CD4-positive, alpha-beta memory T cell (primary cell): Measurements from ENCODE around the gene HABP2. TPM values are rescaled to one million over a fixed set of nuclear protein-coding genes. Genes with fewer than 3 reads are reported as not detected.

Source experiments
- CTCF ChIA-PET: fragments of 350-600 bp; sonication (Branson Sonifier 250); formaldehyde crosslinking; loops from one replicate; lab custom pipeline; 2021; ENCODE audit warnings: inconsistent platforms; ENCODE audit not compliant: partially characterized antibody; lab: Charles Lee
- POLR2A ChIA-PET: fragments of 350-600 bp; sonication (Branson Sonifier 250); formaldehyde crosslinking; loops from one replicate; lab custom pipeline; 2021; ENCODE audit not compliant: partially characterized antibody; lab: Charles Lee
- DNase-seq, 5 donors: peaks; one replicate each; pipeline versions ENCODE4 v3.0.0 to v3.0.0-alpha.2; 2020 to 2022; ENCODE audit warnings: mixed read lengths in 1 of 5
- H3K27ac ChIP-seq: one replicate; pipeline ENCODE4 v1.7.0; 2013; ENCODE audit warnings: low read depth, low read length
- H3K27me3 ChIP-seq: 2 replicates; pipeline ENCODE4 v1.7.0; 2013; ENCODE audit warnings: mild to moderate bottlenecking, low read length, moderate library complexity; ENCODE audit not compliant: insufficient read depth
- H3K36me3 ChIP-seq: 2 replicates; pipeline ENCODE4 v1.7.0; 2013; ENCODE audit warnings: mild to moderate bottlenecking, low read length, moderate library complexity; ENCODE audit not compliant: insufficient read depth
- H3K4me1 ChIP-seq: 2 replicates; pipeline ENCODE4 v1.7.0; 2013; ENCODE audit warnings: mild to moderate bottlenecking, low read length, moderate library complexity; ENCODE audit not compliant: insufficient read depth
- H3K4me3 ChIP-seq, 2 donors: one replicate each; pipeline ENCODE4 v1.7.0; 2013; ENCODE audit warnings: low read length in 2 of 2, mild to moderate bottlenecking in 1 of 2
- H3K9me3 ChIP-seq, 2 donors: one replicate each; pipeline ENCODE4 v1.7.0; 2013; ENCODE audit warnings: low read length in 2 of 2, control low read depth in 1 of 2; ENCODE audit not compliant: control insufficient read depth in 1 of 2
- H3K27ac Mint-ChIP-seq, 7 donors: one replicate each; pipeline ENCODE4 v1.8.0; 2020 to 2021; ENCODE audit warnings: mixed read lengths in 7 of 7, mild to moderate bottlenecking in 6 of 7, inconsistent platforms in 3 of 7, moderate library complexity in 3 of 7
- H3K27me3 Mint-ChIP-seq, 2 donors: one replicate each; pipeline ENCODE4 v1.8.0; 2020 to 2021; ENCODE audit warnings: mixed read lengths in 2 of 2
- H3K36me3 Mint-ChIP-seq, 2 donors: one replicate each; pipeline ENCODE4 v1.8.0; 2020 to 2021; ENCODE audit warnings: mixed read lengths in 2 of 2, inconsistent platforms in 1 of 2, mild to moderate bottlenecking in 1 of 2
- H3K4me1 Mint-ChIP-seq, 4 donors: one replicate each; pipeline ENCODE4 v1.8.0; 2020 to 2021; ENCODE audit warnings: mixed read lengths in 4 of 4, mild to moderate bottlenecking in 1 of 4
- H3K4me3 Mint-ChIP-seq, 8 donors: one replicate each; pipeline ENCODE4 v1.8.0; 2020 to 2021; ENCODE audit warnings: mixed read lengths in 8 of 8, mild to moderate bottlenecking in 7 of 8, moderate library complexity in 6 of 8, inconsistent platforms in 3 of 8
- H3K9me3 Mint-ChIP-seq, 8 donors: one replicate each; pipeline ENCODE4 v1.8.0; 2020 to 2021; ENCODE audit warnings: mixed read lengths in 8 of 8, mild to moderate bottlenecking in 5 of 8, inconsistent platforms in 3 of 8, moderate library complexity in 1 of 8
- intact Hi-C: fragments of 100-400 bp; cut with micrococcal nuclease; formaldehyde crosslinking; loops from one replicate; pipeline ENCODE4 v1.15.1; 2023
- polyA plus RNA-seq, 2 donors: library from polyadenylated mRNA; unstranded; fragments of 300-500 nt; fragmentation: Illumina TruSeq; gene quantifications; one replicate each; pipeline ENCODE4 v1.2.3, GENCODE V29; 2021
- total RNA-seq, 2 experiments: library from RNA; stranded (reverse); gene quantifications; one replicate each; pipeline ENCODE4 v1.2.3, GENCODE V29; 2021

The HABP2 gene
- total and polyA plus RNA-seq, 4 experiments from 2014 or later: not detected

DNA sequence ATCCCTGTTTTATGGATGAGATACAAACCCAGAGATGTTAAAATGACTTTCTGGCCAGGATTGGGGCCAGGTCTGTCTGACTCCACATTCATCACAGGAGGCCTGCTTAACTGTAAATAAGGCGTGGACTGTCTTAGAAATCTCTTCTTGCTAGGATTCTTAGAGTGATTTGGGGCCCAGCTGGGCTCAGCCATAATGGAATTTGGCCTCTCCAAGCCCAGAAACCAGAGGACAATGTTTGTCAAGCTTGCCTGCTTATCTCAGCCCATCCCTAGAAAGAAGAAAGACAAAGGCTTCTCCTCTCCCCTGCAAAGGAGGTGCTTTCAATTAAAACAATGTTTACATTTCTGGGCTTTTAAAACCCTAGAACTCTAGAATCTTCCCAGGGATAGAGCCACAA, 2.9 kb downstream of the HABP2 start:
- no peaks in the 10 kb centered on the region for H3K36me3 ChIP-seq
- no peaks in the 10 kb centered on the region for H3K9me3 ChIP-seq
- DNase-seq: no peak
- H3K36me3 Mint-ChIP-seq: no peaks in the 10 kb centered on the region
- no peak overlapping the region for H3K4me3 ChIP-seq
- no peak overlapping the region for H3K27ac ChIP-seq
- H3K4me1 Mint-ChIP-seq: no peaks in the 10 kb centered on the region
- POLR2A ChIA-PET: no interaction called here
- H3K27me3 ChIP-seq: no peaks in the 10 kb centered on the region
- intact Hi-C loops: no loop called here
- no peaks in the 10 kb centered on the region for H3K9me3 Mint-ChIP-seq
- no peaks in the 10 kb centered on the region for H3K4me1 ChIP-seq
- H3K27me3 Mint-ChIP-seq: peaks cover 9 to 20% of the 10 kb centered on the region in 2 donors
- H3K4me3 Mint-ChIP-seq: no peak overlapping the region
- no peak overlapping the region for H3K27ac Mint-ChIP-seq
- CTCF ChIA-PET: interaction anchor here (1.1 kb wide), 1 partner anchor 19 kb away, joined by 3 read pairs; no protein-coding TSS in a partner anchor

DNA sequence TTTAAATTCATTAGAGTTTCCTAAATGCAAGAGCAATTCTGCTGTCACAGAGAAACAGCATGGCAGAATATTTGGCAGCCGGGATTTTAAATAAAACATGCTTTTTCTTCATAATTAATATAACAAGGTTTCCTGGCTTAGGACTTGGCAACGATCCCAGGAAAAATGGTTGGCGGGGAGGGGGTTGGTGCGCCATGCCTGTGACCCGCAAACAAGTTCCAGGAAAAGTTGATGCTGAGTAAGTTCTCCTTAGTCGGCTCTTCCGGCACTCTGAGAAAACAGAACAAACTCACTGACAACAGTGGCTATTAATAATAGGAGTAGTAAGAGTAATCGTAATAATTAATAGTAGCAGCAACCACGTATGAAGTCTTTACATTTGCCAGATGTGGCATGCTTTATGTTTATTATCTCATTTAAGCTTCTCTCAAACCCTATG, 4.6 kb downstream of the HABP2 start:
- H3K27me3 ChIP-seq: no peaks in the 10 kb centered on the region
- peaks cover 9 to 18% of the 10 kb centered on the region in 2 donors for H3K27me3 Mint-ChIP-seq
- no peaks in the 10 kb centered on the region for H3K9me3 ChIP-seq
- H3K36me3 Mint-ChIP-seq: no peaks in the 10 kb centered on the region
- no peak for DNase-seq
- H3K27ac ChIP-seq: no peak overlapping the region
- POLR2A ChIA-PET: no interaction called here
- no peaks in the 10 kb centered on the region for H3K4me1 Mint-ChIP-seq
- H3K4me1 ChIP-seq: no peaks in the 10 kb centered on the region
- H3K36me3 ChIP-seq: no peaks in the 10 kb centered on the region
- intact Hi-C loops: no loop called here
- peak overlapping the region in 1 of 8 donors; percentile 29 for H3K4me3 Mint-ChIP-seq
- no peak overlapping the region for H3K27ac Mint-ChIP-seq
- CTCF ChIA-PET: no interaction called here
- no peaks in the 10 kb centered on the region for H3K9me3 Mint-ChIP-seq
- H3K4me3 ChIP-seq: no peak overlapping the region

DNA sequence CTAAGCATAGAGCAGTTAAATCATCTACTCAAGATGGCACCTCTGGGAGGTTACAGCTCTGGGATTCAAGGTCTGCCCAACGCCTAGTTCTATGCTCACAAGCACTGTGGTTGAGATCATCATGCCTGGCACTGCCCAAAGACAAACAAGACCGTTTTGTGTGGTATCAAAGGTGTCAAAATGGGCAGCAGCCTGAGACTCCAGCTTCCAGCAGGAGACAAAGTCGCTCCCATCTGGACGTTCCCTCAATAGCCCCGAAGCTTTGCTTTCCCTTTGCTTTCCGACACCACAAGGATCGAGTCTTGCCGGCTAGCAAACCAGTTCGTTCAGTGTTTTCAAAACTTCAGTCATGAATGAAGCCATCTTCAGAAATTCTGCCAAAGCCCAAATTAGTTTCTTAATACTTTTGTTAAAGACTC, 5.1 kb downstream of the HABP2 start:
- no peaks in the 10 kb centered on the region for H3K27me3 ChIP-seq
- ChIA-PET CTCF (no interaction called here), POLR2A (no interaction called here)
- no peak overlapping the region for H3K27ac Mint-ChIP-seq
- H3K4me3 Mint-ChIP-seq: peak overlapping the region in 2 of 8 donors; percentile 29 to 36
- no peaks in the 10 kb centered on the region for H3K36me3 Mint-ChIP-seq
- H3K36me3 ChIP-seq: no peaks in the 10 kb centered on the region
- H3K9me3 Mint-ChIP-seq: no peaks in the 10 kb centered on the region
- peaks cover 9 to 18% of the 10 kb centered on the region in 2 donors for H3K27me3 Mint-ChIP-seq
- intact Hi-C loops: no loop called here
- no peak overlapping the region for H3K4me3 ChIP-seq
- DNase-seq: no peak
- H3K4me1 ChIP-seq: no peaks in the 10 kb centered on the region
- peaks cover 0 to 3% (median 0%) of the 10 kb centered on the region in 4 donors for H3K4me1 Mint-ChIP-seq
- H3K27ac ChIP-seq: no peak overlapping the region
- no peaks in the 10 kb centered on the region for H3K9me3 ChIP-seq

DNA sequence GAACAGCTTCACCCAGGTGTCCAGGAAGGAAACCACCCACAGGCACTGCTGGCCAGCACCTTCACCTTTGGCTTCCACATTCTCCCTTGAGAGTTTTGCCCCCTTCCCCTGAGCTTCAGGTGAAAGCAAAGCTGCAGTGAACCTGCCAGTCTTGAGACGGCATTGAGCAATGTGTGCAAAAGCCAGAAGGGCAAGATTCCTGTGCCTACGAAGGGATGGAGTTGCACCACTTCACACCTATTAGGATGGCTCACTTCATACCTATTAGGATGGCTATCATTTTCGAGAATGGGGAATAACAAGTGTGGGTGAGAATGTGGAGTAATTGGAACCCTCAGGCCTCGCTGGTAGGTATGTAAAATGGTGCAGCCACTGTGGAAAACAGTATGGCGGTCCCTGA, 7.2 kb downstream of the HABP2 start:
- H3K27me3 Mint-ChIP-seq: peaks cover 7 to 15% of the 10 kb centered on the region in 2 donors
- CTCF ChIA-PET: no interaction called here

DNA sequence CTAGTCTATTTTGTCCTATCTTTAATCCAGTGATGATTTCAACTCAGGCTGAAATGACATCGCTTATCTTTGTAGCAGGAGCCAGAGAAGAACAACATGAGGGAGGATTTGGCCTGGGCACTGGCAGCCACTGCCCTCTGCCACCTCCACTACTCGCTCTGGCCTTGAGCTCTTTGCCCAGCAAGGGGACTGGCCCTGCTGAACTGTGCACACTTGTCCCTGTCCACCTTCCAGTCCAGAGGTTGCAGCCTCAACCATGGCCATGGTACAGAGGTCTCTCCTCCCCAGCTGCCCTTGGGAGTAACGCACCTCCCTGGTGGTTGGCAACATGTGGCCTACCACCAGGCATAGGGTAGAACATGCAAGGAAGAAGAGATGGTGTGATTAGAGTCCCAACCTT, 8.4 kb downstream of the HABP2 start:
- Histone ChIP-seq H3K4me1 (no peaks in the 10 kb centered on the region), H3K36me3 (no peaks in the 10 kb centered on the region), H3K4me3 (no peak overlapping the region), H3K27me3 (no peaks in the 10 kb centered on the region), H3K9me3 (no peaks in the 10 kb centered on the region), H3K27ac (no peak overlapping the region)
- no peaks in the 10 kb centered on the region for H3K9me3 Mint-ChIP-seq
- intact Hi-C loops: no loop called here
- H3K27ac Mint-ChIP-seq: no peak overlapping the region
- no peaks in the 10 kb centered on the region for H3K36me3 Mint-ChIP-seq
- ChIA-PET CTCF (no interaction called here), POLR2A (no interaction called here)
- peaks cover 4 to 15% of the 10 kb centered on the region in 2 donors for H3K27me3 Mint-ChIP-seq
- H3K4me1 Mint-ChIP-seq: peaks cover 2 to 12% (median 4%) of the 10 kb centered on the region in 4 donors
- H3K4me3 Mint-ChIP-seq: no peak overlapping the region
- DNase-seq: no peak

More for the DNA sequence above, 7.2 kb downstream of the HABP2 start:
- peaks cover 2 to 12% (median 4%) of the 10 kb centered on the region in 4 donors for H3K4me1 Mint-ChIP-seq
- POLR2A ChIA-PET: no interaction called here
- H3K4me1 ChIP-seq: no peaks in the 10 kb centered on the region
- H3K27me3 ChIP-seq: no peaks in the 10 kb centered on the region
- no peaks in the 10 kb centered on the region for H3K36me3 Mint-ChIP-seq
- no peak overlapping the region for H3K27ac ChIP-seq
- H3K4me3 Mint-ChIP-seq: no peak overlapping the region
- H3K4me3 ChIP-seq: no peak overlapping the region
- no peak for DNase-seq
- intact Hi-C loops: no loop called here
- H3K9me3 ChIP-seq: no peaks in the 10 kb centered on the region
- H3K9me3 Mint-ChIP-seq: no peaks in the 10 kb centered on the region
- no peak overlapping the region for H3K27ac Mint-ChIP-seq
- no peaks in the 10 kb centered on the region for H3K36me3 ChIP-seq

DNA sequence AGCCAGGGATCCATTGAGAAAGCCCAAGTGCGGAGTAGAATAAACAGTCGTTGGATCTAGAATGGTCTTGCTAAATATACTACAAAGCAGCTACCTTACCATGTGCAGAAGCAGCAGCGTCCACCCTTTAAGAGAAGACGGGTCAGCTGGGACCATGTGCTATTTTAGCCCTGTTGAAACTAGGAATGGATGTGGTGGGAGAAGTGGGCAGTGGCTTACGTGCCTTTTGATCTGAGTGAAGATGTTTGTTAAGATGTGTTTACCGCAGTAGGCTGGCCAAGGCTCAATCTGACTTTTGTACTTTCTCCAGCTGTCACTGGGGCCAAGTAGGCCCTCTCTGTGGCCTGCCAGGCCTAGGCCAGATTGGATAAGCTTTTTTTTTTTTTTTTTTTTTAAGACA, 9.2 kb downstream of the HABP2 start:
- Histone ChIP-seq H3K4me1 (no peaks in the 10 kb centered on the region), H3K27ac (no peak overlapping the region), H3K27me3 (no peaks in the 10 kb centered on the region), H3K4me3 (no peak overlapping the region), H3K9me3 (no peaks in the 10 kb centered on the region), H3K36me3 (no peaks in the 10 kb centered on the region)
- H3K4me1 Mint-ChIP-seq: peaks cover 2 to 12% (median 4%) of the 10 kb centered on the region in 4 donors
- no peaks in the 10 kb centered on the region for H3K36me3 Mint-ChIP-seq
- CTCF ChIA-PET: interaction anchor here (0.6 to 2.9 kb wide), 9 partner anchors 8 to 1939 kb away, joined by 3 to 31 read pairs (median 4); partner anchors contain the start of gene HABP2
- peaks cover 4 to 12% of the 10 kb centered on the region in 2 donors for H3K27me3 Mint-ChIP-seq
- no peaks in the 10 kb centered on the region for H3K9me3 Mint-ChIP-seq
- intact Hi-C loops: no loop called here
- POLR2A ChIA-PET: no interaction called here
- DNase-seq: no peak
- H3K4me3 Mint-ChIP-seq: peak overlapping the region in 1 of 8 donors; percentile 29
- no peak overlapping the region for H3K27ac Mint-ChIP-seq

DNA sequence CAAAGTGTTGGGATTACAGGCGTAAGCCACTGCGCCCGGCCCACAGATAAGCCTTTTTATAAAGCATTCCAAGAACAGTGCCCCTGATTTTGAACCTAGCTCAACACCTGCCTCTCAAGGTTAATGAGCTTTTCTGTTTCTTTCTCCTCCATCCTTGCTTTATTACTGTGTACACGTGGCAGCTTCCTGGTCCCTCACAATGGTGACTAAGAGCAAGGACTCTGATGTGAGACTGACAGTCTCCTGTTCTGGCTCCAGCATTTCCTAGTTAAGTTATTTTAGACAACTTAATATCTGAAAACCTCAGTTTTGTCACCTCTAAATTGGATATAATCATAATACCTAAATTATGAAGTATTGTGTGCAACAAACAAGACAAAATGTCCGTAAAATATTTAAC, 9.9 kb downstream of the HABP2 start:
- H3K36me3 ChIP-seq: no peaks in the 10 kb centered on the region
- Mint-ChIP-seq H3K4me1 (peaks cover 2 to 12% (median 4%) of the 10 kb centered on the region in 4 donors), H3K9me3 (no peaks in the 10 kb centered on the region), H3K36me3 (no peaks in the 10 kb centered on the region), H3K4me3 (peak overlapping the region in 1 of 8 donors; percentile 84), H3K27ac (peak overlapping the region in 1 of 7 donors; percentile 36), H3K27me3 (peaks cover 4 to 7% of the 10 kb centered on the region in 2 donors)
- intact Hi-C loops: no loop called here
- H3K27me3 ChIP-seq: no peaks in the 10 kb centered on the region
- H3K27ac ChIP-seq: no peak overlapping the region
- H3K4me3 ChIP-seq: peak overlapping the region in 1 of 2 donors; percentile 42
- H3K4me1 ChIP-seq: no peaks in the 10 kb centered on the region
- no peaks in the 10 kb centered on the region for H3K9me3 ChIP-seq
- DNase-seq: no peak
- CTCF ChIA-PET: interaction anchor here (0.7 to 2.9 kb wide), 11 partner anchors 9 to 1939 kb away, joined by 3 to 31 read pairs (median 4); partner anchors contain the start of gene HABP2
- POLR2A ChIA-PET: no interaction called here
